Activated CD8-positive, alpha-beta T cell treated with anti-CD3 and anti-CD28 coated beads for 36 hours (primary cell): ENCODE results near the gene ZNF516. TPM values are rescaled to one million over a fixed set of nuclear protein-coding genes. Genes with fewer than 3 reads are reported as not detected.

Experiments
- ATAC-seq: fragments of 200-7000 bp; cut with Tn5 transposase; one replicate; pipeline ENCODE4 v1.10.0; 2021; ENCODE audit warnings: mild to moderate bottlenecking, moderate library complexity
- CTCF ChIA-PET: fragments of 350-600 bp; sonication (Branson Sonifier 250); formaldehyde crosslinking; loops from one replicate; lab custom pipeline; 2021; ENCODE audit warnings: antibody characterized with exemption; lab: Charles Lee
- POLR2A ChIA-PET: fragments of 350-600 bp; sonication (Branson Sonifier 250); formaldehyde crosslinking; loops from one replicate; lab custom pipeline; 2021; ENCODE audit warnings: antibody characterized with exemption; lab: Charles Lee
- DNase-seq: peaks from one replicate; pipeline ENCODE4 v3.0.0-alpha.2; 2020
- H3K27ac Mint-ChIP-seq: one replicate; pipeline ENCODE4 v1.8.0; 2021; ENCODE audit warnings: mild to moderate bottlenecking, mixed read lengths
- H3K27me3 Mint-ChIP-seq: one replicate; pipeline ENCODE4 v1.8.0; 2021; ENCODE audit warnings: mixed read lengths
- H3K36me3 Mint-ChIP-seq: one replicate; pipeline ENCODE4 v1.8.0; 2021; ENCODE audit warnings: low read depth, mixed read lengths
- H3K4me1 Mint-ChIP-seq: one replicate; pipeline ENCODE4 v1.8.0; 2021; ENCODE audit warnings: low read depth, mixed read lengths
- H3K4me3 Mint-ChIP-seq: one replicate; pipeline ENCODE4 v1.8.0; 2021; ENCODE audit warnings: mild to moderate bottlenecking, moderate library complexity, mixed read lengths
- H3K9me3 Mint-ChIP-seq: one replicate; pipeline ENCODE4 v1.8.0; 2021; ENCODE audit warnings: mixed read lengths
- CTCF ChIP-seq: fragments of 200-600 bp; IDR thresholded peaks from one replicate; pipeline ENCODE4 v1.8.0; 2022; ENCODE audit warnings: antibody characterized with exemption, mild to moderate bottlenecking
- intact Hi-C: fragments of 100-400 bp; cut with micrococcal nuclease; formaldehyde crosslinking; loops from one replicate; pipeline ENCODE4 v1.10.0; 2022
- total RNA-seq, 2 experiments: library from RNA; stranded (reverse); gene quantifications; one replicate each; pipeline ENCODE4 v1.2.3, GENCODE V29; 2021

ZNF516 gene
- total RNA-seq, 2 experiments from 2014 or later, result 7.0 to 10.5 TPM

- CTCF ChIA-PET, result interaction anchor here (1.7 kb wide), 1 partner anchor 94 kb away, joined by 4 read pairs; no protein-coding TSS in a partner anchor
- H3K9me3 Mint-ChIP-seq, result no peaks in the 10 kb centered on the region
- POLR2A ChIA-PET, result interaction anchor here (0.6 to 1.7 kb wide), 4 partner anchors 17 to 956 kb away, joined by 3 read pairs; no protein-coding TSS in a partner anchor
- peak overlapping the region; percentile 85 for H3K27ac Mint-ChIP-seq
- peak overlapping the region; percentile 90 for H3K4me3 Mint-ChIP-seq
- no peak for TF ChIP-seq CTCF
- ATAC-seq (peak; percentile 6), DNase-seq (peak; percentile 53)
- peaks cover 43% of the 10 kb centered on the region for H3K27me3 Mint-ChIP-seq
- H3K36me3 Mint-ChIP-seq, result peaks cover 3% of the 10 kb centered on the region
- intact Hi-C loops, result no loop called here
- H3K4me1 Mint-ChIP-seq, result peaks cover 28% of the 10 kb centered on the region
These were observed 1.6 kb downstream of the ZNF516 start for GRCh38 chr18:76493213-76494161.

- no peak for TF ChIP-seq CTCF
- Mint-ChIP-seq H3K36me3 (peaks cover 3% of the 10 kb centered on the region), H3K27me3 (peaks cover 45% of the 10 kb centered on the region), H3K4me1 (peaks cover 28% of the 10 kb centered on the region), H3K9me3 (no peaks in the 10 kb centered on the region), H3K27ac (peak overlapping the region; percentile 85), H3K4me3 (peak overlapping the region; percentile 90)
- ATAC-seq, result peak; percentile 85
- CTCF ChIA-PET, result no interaction called here
- POLR2A ChIA-PET, result interaction anchor here (0.6 to 1.7 kb wide), 4 partner anchors 16 to 956 kb away, joined by 3 read pairs; no protein-coding TSS in a partner anchor
- intact Hi-C loops, result no loop called here
- DNase-seq, result peak; percentile 100
These were observed 2.3 kb downstream of the ZNF516 start for GRCh38 chr18:76492669-76493212.

GRCh38 chr18:76491776-76492668 is 3.0 kb downstream of the ZNF516 start:
- POLR2A ChIA-PET, result interaction anchor here (1.0 kb wide), 1 partner anchor 41 kb away, joined by 3 read pairs; no protein-coding TSS in a partner anchor
- CTCF ChIA-PET, result no interaction called here
- peak; percentile 6 for ATAC-seq
- no peak for TF ChIP-seq CTCF
- Mint-ChIP-seq H3K27ac (peak overlapping the region; percentile 85), H3K27me3 (peaks cover 40% of the 10 kb centered on the region), H3K9me3 (no peaks in the 10 kb centered on the region), H3K36me3 (peaks cover 3% of the 10 kb centered on the region), H3K4me1 (peaks cover 28% of the 10 kb centered on the region), H3K4me3 (peak overlapping the region; percentile 90)
- intact Hi-C loops, result no loop called here
- peak; percentile 47 for DNase-seq

- intact Hi-C loops, result no loop called here
- ChIA-PET CTCF (no interaction called here), POLR2A (no interaction called here)
- Mint-ChIP-seq H3K4me3 (peak overlapping the region; percentile 90), H3K27me3 (peaks cover 35% of the 10 kb centered on the region), H3K27ac (no peak overlapping the region), H3K9me3 (no peaks in the 10 kb centered on the region), H3K36me3 (peaks cover 3% of the 10 kb centered on the region), H3K4me1 (peaks cover 28% of the 10 kb centered on the region)
- ATAC-seq, result peak; percentile 14
- DNase-seq, result peak; percentile 73
- TF ChIP-seq CTCF, result no peak
These were observed 3.6 kb downstream of the ZNF516 start for GRCh38 chr18:76491473-76491775.
